NCI-H524 treated with DMSO at 0.1 percent for 48 hours (cell line): ENCODE data around the gene TRIP6.
A peak's percentile ranks its signal among the peaks of the same experiment; 100 is the strongest.
"Not testable (repeated sequence)": the region's sequence is repeated elsewhere in the genome, so short reads cannot be mapped to it uniquely, and the experiment has no call there.

Experiments
- DNase-seq: peaks from one replicate; lab custom pipeline; 2025; lab: John Stamatoyannopoulos, UW

Gene TRIP6

DNA sequence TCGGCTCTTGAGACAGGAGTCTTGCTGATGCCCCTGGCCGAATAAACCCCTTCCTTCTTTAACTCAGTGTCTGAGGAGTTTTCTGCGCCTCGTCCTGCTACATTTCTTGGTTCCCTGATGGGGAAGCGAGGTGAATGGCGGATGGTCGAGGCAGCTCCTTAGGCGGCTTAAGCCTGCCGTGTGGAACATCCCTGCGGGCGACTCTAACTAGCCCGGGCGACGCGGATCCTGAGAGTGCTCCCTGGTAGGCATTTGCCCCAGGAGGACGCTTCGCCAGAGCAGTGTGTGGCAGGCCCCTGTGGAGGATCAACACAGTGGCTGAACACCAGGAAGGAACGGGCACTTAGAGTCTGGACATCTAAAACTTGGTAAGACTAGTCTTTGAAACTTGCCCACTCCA is 27.8 kb upstream of the TRIP6 start:
- no peak for DNase-seq

DNA sequence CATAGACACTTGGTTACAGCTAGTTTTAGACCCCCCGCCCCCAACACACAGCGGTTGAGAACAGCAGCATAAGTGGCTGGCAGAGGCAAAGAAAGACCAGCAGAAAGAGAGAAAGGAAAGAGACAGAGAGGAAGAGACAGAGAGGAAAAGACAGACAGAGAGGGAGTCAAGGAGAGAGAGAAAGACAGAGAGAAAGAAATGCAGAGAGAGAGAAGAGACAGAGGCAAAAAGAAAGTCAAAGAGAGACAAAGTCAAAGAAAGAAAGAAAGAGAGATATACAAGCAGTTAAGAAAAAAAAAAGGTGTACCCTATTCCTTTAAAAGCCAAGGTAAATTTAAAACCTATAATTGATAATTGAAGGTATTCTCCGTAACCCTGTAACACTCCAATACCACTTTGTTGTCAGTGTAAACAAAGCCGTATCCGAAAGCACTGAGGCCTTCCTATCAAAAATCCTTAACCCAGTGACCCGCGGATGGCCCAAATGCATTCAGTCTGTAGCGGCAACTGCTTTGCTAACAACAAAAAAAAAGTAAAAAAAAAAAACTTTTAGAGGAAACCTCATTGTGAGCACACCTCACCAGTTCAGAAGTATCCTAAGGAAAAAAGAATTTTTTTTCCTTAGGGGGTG is 26.6 kb upstream of the TRIP6 start:
- no peak for DNase-seq

DNA sequence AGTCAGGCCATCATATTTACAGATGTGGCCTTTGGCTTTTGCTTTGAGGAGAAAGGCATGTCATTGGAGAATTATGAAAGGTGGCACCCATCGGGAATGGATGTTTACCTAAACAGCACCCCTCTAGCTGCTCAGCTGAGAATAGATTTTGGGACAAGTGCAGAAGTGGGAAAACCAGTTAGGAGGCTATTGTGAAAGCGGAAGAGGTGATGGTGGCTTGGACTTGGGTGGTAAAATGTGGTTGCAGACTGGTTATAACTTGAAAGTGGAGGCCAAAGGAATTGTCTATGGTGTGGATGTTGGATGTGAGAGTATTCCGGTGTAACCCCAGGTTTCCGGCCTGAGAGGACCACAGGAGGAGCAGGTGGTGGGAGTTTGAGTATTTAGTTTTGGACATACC is 19.8 kb upstream of the TRIP6 start:
- DNase-seq = no peak

DNA sequence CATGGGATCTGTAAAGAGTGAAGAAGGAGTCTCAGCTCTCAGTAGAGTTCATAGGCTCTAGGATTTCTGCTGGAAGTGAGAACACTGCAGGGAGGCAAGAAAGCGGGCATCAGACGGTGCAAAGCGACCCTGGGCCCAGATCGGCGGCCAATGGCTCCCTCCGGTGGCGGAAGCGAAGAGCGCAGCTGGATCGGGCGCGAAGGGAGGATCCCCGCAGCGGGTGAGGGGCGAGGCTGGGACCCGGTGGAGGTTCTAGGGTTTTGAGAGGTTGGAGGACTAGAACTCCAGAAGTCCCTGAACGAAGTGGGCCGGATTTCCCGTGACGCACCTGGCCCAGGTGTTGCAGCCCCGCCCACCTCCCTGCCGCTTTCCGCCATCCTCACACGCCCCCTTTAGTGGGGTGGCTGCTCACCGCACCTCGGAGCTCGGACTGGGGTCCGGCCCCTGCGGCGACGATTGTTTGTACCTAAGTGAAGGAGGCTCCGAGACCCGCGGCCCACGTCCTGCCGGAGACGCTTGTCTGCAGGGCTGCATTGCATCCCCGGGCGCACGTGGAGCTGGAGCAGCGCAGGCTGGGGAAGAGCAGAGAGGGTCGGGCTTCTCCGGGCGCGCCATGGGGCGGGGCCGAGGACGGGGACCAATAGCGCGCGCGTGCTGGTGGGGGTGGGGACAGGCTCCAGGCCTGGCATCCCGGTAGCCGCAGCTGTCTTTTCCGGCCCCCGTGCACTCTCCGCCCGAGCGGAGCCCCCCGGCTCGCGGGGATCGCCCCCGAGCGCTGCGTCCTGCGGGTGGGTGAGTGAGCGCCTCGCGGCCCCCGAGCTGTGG is 14.9 kb upstream of the TRIP6 start, which contains the start of gene SLC12A9:
Gene SLC12A9 (plus strand): TSS at position 666 of the 825 bp plus-strand sequence. CDS start 1,485 bp downstream, outside the sequence.
- peak; percentile 20 for DNase-seq

DNA sequence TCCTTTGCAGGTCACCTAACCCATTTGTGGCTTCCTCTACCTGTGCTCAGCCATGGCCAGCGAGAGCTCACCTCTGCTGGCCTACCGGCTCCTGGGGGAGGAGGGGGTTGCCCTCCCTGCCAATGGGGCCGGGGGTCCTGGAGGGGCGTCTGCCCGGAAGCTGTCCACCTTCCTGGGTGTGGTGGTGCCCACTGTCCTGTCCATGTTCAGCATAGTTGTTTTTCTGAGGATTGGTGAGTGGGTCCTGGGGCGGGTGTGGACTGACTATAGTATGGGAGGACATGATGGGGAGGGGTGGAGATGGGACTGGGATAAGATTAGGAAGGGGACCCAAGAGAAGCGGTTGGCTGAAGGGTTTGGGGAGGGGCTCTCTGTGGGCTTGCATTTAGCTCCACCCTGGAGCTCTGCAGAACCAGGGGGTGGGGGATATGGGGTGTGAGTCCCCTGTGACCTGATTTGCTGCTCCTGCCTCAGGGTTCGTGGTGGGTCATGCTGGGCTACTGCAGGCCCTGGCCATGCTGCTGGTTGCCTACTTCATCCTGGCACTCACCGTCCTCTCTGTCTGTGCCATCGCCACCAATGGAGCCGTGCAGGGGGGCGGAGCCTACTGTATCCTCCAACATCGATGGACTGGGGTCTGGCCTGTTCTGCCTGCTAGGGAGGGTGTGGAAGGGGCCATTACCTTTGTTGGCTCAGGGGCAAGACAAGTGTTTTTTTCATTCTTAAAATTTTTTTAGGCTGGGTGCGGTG is 12.9 kb upstream of the TRIP6 start:
- no peak for DNase-seq

DNA sequence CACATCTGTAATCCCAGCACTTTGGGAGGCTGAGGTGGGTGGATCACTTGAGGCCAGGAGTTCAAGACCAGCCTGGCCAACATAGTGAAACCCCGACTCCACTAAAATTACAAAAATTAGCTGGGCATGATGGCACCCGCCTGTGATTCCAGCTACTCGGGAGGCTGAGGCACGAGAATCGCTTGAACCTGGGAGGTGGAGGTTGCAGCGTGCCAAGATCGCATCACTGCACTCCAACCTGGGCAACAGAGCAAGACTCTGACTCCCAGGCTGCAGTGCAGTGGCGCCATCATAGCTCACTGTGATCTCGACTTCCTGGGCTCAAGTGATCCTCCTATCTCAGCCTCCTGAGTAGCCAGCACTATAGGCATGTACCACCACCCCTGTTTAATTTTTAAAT is 12.3 kb upstream of the TRIP6 start:
- DNase-seq = not testable (repeated sequence)

DNA sequence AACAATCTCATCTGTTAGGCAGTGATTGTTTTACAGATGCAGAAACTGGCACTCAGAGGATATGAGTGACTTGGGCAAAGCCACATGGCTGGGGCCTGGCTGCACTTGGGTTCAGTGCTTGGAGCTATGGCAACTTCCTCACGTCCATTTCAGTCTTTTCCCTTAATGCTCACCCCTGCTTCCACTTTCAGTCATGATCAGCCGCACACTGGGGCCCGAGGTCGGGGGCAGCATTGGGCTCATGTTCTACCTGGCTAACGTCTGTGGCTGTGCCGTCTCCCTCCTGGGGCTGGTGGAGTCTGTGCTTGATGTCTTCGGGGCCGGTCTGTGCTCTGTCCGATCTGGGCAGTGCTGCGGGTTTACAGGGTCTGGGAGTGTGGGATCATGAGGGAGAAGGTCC is 11.7 kb upstream of the TRIP6 start:
- DNase-seq = no peak

DNA sequence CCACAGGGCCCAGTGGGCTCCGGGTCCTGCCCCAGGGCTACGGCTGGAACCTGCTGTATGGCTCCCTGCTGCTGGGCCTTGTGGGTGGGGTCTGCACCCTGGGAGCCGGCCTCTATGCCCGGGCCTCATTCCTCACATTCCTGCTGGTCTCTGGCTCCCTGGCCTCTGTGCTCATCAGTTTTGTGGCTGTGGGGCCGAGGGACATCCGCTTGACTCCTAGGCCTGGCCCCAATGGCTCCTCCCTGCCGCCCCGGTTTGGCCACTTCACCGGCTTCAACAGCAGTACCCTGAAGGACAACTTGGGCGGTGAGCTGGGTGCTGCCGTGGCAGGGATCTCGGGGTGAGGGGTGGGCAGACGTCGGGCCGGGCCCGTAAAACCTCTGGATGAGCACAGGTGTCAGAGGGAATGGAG is 10.3 kb upstream of the TRIP6 start:
- DNase-seq = no peak

DNA sequence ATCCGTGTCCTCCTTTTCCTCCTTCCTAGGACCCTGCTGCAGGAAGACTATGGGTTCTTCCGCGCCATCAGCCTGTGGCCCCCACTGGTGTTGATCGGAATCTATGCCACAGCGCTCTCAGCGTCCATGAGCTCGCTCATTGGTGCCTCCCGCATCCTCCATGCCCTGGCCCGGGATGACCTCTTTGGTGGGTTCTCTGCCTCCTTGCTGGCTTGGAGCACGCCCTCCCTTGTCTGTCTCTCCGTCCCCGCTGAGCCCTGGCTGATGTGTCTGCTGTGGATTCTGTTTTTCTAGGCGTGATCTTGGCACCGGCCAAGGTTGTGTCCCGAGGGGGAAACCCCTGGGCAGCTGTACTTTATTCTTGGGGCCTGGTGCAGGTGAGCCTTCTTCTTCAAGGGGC is 7.3 kb upstream of the TRIP6 start:
- DNase-seq = no peak

DNA sequence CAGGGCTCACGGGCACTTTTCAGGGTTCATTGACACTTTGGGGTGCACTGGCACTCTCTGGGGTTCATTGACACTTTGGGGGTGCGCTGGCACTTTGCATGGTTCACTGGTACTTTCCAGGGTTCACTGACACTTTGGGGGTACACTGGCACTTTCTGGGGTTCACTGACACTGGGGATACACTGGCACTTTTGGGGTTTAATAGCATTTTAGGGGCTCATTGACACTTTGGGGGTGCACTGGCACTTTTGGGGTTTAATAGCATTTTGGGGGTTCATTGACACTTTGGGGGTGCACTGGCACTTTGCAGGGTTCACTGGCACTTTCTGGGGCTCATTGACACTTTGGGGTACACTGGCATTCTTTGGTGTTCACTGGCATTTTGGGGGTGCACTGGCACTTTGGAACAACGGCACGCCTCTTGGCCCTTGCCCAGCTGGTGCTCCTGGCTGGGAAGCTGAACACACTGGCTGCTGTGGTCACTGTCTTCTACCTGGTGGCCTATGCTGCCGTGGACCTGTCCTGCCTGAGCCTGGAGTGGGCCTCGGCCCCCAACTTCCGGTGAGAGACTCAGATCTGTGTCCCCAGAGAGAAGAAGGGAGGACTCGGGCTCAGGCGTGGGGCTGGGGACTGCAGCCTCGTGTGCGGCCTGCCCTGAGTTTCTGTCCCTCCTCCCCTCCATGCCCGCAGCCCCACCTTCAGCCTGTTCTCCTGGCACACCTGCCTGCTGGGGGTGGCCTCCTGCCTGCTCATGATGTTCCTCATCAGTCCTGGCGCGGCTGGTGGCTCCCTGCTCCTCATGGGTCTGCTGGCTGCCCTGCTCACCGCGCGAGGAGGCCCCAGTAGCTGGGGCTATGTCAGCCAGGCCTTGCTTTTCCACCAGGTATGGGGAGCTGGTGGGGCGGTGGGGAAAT is 6.2 kb upstream of the TRIP6 start:
- DNase-seq = no peak

DNA sequence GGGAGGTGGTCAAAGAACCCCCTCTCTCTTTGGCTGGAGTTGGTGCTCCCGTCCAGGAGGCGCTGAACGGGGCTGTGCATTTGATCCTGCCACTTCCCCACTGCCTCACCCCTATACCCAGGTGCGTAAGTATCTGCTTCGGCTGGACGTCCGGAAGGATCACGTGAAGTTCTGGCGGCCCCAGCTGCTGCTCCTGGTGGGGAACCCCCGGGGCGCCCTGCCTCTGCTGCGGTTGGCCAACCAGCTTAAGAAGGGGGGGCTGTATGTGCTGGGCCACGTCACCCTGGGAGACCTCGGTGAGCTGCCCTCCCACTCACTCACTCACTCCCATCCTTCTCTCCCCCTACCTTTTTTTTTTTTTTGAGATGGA is 5.6 kb upstream of the TRIP6 start:
- DNase-seq = no peak

DNA sequence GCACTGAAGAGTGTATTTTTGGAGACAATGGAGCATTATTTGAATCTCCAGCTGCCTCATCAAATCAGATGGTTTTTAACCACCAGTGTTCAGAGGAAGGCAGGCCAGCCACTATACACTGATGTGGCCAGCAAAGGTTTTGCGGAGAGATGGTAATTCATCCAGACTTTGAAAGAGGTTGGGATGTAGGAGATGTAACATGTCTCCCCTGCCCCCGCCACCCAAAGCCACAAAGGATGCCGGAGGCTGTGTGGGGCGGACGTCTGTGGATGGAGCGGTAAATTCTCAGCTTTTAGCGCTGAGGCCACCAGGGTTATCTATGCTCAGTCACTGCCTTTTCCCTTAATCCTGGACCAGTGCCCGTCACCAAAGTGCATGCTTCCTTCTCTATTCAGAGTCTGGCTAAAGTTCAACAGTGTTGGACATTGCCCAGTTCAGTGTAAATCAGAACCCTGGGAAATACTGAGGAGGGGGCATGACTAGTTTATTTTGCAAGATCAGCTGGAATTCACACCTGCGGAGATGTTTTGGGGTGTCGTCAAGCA is 3.7 kb upstream of the TRIP6 start:
- DNase-seq = no peak

DNA sequence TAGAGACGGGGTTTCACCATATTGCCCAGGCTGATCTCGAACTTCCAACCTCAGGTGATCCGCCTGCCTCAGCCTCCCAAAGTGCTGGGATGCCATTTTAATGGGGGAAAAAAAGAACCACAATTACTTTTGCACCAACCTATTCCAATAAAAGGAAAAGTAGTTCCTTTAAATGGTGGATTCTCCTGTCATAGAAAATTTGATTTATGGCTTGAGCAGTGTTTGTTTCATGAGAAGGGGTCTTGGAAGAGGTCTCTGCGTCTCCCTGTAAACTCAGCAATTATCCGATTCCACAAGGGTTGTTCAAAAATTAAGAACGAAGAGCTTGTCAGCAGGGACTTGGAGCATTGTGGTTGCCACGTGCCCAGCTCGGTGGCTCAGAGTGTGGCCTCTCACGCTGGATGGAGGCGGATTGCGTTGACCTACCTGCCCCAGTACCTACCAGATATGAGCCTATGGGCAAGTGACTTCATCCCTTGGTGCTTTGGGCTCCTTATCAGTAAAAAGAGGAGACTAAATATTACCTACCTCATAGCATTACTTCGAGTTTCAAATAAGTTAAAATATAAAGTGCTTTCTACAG is 2.8 kb upstream of the TRIP6 start:
- DNase-seq = no peak

DNA sequence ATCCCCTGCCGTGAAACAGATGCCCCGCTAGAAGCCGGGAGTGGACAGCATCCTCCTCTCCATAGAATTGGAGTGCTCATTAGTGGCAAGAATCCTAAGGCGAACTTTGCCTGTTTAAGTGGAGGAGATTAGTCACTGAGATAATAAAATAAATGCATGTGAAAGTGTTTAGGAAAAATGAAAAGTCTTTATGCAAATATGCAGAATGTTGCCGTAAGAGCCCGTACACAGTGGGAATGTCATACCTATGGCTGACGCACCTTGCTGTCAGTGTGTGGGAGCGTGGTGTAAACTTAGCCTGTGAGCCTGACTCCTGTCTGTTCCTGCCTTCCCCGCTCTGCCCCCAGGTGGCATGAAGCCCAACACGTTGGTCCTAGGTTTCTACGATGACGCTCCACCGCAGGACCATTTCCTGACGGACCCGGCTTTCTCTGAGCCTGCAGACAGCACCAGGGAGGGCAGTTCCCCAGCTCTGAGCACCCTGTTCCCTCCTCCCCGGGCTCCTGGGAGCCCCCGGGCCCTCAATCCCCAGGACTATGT is 1.7 kb upstream of the TRIP6 start:
- DNase-seq = no peak

DNA sequence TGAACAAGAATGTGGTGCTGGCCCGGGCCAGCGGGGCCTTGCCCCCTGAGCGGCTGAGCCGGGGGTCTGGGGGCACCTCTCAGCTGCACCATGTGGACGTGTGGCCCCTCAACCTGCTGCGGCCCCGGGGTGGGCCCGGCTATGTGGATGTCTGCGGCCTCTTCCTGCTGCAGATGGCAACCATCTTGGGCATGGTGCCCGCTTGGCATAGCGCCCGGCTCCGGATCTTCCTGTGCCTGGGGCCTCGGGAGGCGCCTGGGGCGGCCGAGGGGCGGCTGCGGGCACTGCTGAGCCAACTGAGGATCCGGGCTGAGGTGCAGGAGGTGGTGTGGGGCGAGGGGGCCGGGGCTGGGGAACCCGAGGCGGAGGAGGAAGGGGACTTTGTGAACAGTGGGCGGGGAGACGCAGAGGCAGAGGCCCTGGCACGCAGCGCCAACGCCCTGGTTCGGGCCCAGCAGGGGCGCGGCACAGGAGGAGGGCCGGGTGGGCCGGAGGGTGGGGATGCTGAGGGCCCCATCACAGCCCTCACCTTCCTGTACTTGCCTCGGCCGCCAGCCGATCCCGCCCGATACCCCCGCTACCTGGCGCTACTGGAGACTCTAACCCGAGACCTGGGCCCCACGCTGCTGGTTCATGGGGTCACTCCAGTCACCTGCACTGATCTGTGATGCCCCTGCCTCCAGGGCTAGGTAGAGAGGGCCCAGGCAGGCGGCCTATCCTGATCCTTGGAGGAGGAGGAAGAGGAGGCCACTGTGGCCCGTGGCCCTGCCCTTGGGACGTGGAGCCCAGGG is 1.1 kb upstream of the TRIP6 start:
- DNase-seq = no peak

DNA sequence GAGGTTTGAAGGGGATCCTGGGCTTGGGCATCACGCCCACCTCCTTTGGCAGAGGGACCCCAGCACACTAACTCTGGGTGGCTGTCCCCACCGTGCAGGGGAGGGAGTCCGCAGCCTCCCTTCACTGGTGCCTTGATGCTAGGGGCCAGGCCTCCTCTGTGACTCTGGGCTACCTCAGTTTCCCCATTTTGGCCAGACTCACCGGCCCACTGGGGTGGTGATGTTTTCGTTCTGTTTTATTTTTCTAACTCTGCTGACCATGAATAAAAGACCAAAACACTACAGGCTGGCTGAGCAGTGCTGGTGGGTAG is 503 bp upstream of the TRIP6 start:
- DNase-seq = no peak

DNA sequence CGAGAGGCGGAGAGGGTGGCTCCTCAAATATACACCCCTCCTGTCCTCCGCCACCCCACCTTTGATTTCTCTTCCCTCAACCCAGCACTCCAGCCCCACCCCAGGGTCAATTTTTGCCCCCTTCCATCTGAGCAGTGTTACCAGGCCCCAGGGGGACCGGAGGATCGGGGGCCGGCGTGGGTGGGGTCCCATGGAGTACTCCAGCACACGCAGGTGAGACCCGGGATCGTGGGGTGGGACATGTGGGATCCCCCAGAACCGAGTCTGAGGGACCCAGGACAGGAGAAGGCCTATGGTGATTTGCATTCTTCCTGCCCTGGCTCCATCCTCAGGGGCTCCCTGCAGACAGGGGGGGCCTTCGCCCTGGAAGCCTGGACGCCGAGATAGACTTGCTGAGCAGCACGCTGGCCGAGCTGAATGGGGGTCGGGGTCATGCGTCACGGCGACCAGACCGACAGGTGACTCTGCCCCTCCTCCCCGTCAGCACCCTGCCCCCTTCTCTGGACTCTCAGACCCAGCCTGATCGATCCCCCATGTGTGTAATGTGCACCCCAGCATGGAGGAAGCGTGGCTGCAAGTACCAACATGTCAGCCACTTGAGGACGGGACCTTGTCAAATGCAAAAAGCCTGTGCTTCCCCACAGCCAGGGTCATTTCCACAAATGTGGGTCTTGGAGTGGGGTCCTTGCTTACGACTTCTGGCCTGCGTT is 744 bp downstream of the TRIP6 start:
- DNase-seq = no peak

DNA sequence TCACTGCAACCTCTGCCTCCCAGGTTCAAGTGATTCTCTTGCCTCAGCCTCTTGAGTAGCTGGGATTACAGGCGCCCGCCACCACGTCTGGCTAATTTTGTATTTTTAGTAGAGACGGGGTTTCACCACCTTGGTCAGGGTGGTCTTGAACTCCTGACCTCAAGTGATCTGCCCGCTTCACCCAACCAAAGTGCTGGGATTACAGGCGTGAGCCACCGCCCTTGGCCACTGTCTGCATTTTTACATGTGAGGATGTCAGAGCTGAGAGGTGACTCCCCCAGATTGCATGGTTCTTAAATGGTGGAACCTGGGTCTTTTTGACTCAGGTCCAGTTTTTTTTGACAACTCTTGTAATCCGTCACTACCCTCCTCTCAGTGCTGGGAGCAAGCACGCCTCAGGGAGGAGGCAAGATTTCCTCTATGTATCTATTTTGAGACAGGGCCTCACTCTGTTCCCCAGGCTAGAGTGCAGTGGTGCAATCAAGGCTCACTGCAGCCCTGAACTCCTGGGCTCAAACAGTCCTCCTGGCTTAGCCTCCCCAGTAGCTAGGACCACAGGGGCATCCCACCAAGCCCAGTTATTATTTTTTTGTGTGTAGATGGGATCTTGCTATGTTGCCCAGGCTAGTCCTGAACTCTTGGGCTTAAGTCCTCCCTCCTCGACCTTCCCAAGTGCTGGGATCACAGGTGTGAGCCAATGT is 6.6 kb downstream of the TRIP6 start:
- no peak for DNase-seq

DNA sequence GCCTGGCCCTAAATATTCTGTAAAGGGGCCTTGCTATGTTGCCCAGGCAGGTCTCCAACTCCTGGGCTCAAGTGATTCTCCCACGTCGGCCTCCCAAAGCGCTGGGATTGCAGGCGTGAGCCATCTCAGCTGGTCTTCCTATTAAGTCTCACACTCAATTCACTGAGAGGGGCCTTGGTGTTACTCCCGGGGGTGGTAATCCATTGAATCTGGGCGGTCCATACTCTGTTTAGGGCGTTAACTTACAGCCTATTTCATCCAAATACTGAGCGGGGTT is 7.1 kb downstream of the TRIP6 start:
- DNase-seq = no peak
